PC-9 (cell line): ENCODE data around the gene RALGPS1. TPM values are rescaled to one million over a fixed set of nuclear protein-coding genes. Genes with fewer than 3 reads are reported as not detected.

Source experiments
- BruUV-seq: library from RNA; stranded (reverse); fragments of 400-500 nt; replicated peaks from 2 replicates; lab custom pipeline; 2021; lab: Mats Ljungman, UMichigan
- CTCF ChIA-PET: fragments of 300-600 bp; sonication (Branson Sonifier 250); formaldehyde crosslinking; loops from one replicate; lab custom pipeline; 2022; ENCODE audit warnings: antibody characterized with exemption; lab: Charles Lee
- POLR2A ChIA-PET: fragments of 300-600 bp; sonication (Branson Sonifier 250); formaldehyde crosslinking; loops from one replicate; lab custom pipeline; 2022; ENCODE audit warnings: antibody characterized with exemption; ENCODE audit not compliant: unreplicated experiment; lab: Charles Lee
- DNase-seq, 2 experiments: peaks; one replicate each; pipeline versions ENCODE4 v3.0.0 to v3.0.0-alpha.2; 2015 to 2022; ENCODE audit warnings: mixed read lengths in 1 of 2
- H2AFZ ChIP-seq: fragments of 200-600 bp; sonication (generic); 2 replicates; pipeline ENCODE4 v1.8.1; 2017; ENCODE audit warnings: antibody characterized with exemption
- H3F3A ChIP-seq: fragments of 200-600 bp; sonication (generic); 2 replicates; pipeline ENCODE4 v1.8.1; 2017; ENCODE audit warnings: antibody characterized with exemption, mild to moderate bottlenecking, low read depth; ENCODE audit not compliant: insufficient read depth
- H3K27ac ChIP-seq: fragments of 200-600 bp; sonication (generic); 2 replicates; pipeline ENCODE4 v1.6.1; 2016; ENCODE audit warnings: mixed run types
- H3K27me3 ChIP-seq: fragments of 200-600 bp; sonication (generic); 2 replicates; pipeline ENCODE4 v1.6.1; 2016; ENCODE audit warnings: low read depth, mixed run types; ENCODE audit not compliant: insufficient read depth
- H3K36me3 ChIP-seq: fragments of 200-600 bp; sonication (generic); 2 replicates; pipeline ENCODE4 v1.6.1; 2016; ENCODE audit warnings: low read depth, mixed run types
- H3K4me1 ChIP-seq: fragments of 200-600 bp; sonication (generic); replicated peaks from 2 replicates; pipeline ENCODE4 v1.6.1; 2016; ENCODE audit warnings: mixed run types; ENCODE audit not compliant: insufficient read depth
- H3K4me2 ChIP-seq: fragments of 200-600 bp; sonication (generic); 2 replicates; pipeline ENCODE4 v1.6.1; 2017; ENCODE audit warnings: mixed run types
- H3K4me3 ChIP-seq: fragments of 200-600 bp; sonication (generic); 2 replicates; pipeline ENCODE4 v1.6.1; 2016; ENCODE audit warnings: mixed run types
- H3K79me2 ChIP-seq: fragments of 200-600 bp; sonication (generic); 2 replicates; pipeline ENCODE4 v1.6.1; 2017; ENCODE audit warnings: low read depth, mixed run types
- H3K9me2 ChIP-seq: fragments of 200-600 bp; sonication (generic); 2 replicates; pipeline ENCODE4 v1.8.1; 2017; ENCODE audit warnings: mild to moderate bottlenecking; ENCODE audit not compliant: insufficient read depth
- H3K9me3 ChIP-seq: fragments of 200-600 bp; sonication (generic); 2 replicates; pipeline ENCODE4 v1.8.1; 2016; ENCODE audit warnings: low read depth; ENCODE audit not compliant: insufficient read depth
- H4K20me1 ChIP-seq: fragments of 200-600 bp; sonication (generic); 2 replicates; pipeline ENCODE4 v1.8.1; 2017; ENCODE audit not compliant: insufficient read depth
- CTCF ChIP-seq: fragments of 200-600 bp; sonication (generic); conservative IDR thresholded peaks from 2 replicates; pipeline ENCODE4 v1.6.1; 2017; ENCODE audit warnings: mixed run types, antibody characterized with exemption, mild to moderate bottlenecking, moderate library complexity
- EZH2 ChIP-seq: fragments of 200-600 bp; sonication (generic); IDR thresholded peaks from 2 replicates; pipeline ENCODE4 v1.8.0; 2017; ENCODE audit warnings: antibody characterized with exemption, low read depth
- intact Hi-C: fragments of 100-400 bp; cut with micrococcal nuclease; formaldehyde crosslinking; loops from one replicate; pipeline ENCODE4 v1.10.0; 2022; ENCODE audit not compliant: unreplicated experiment
- total RNA-seq: library from RNA; stranded (reverse); gene quantifications from 2 replicates; pipeline ENCODE4 v1.2.3, GENCODE V29; 2021

Gene RALGPS1
- total RNA-seq, 1 experiment from 2014 or later, result 23.3 TPM

GRCh38 chr9:127102788-127103187 lies 188.2 kb downstream of the RALGPS1 start:
- no peaks in the 10 kb centered on the region for H3F3A ChIP-seq
- ChIA-PET POLR2A (no interaction called here), CTCF (no interaction called here)
- no peak overlapping the region for H3K4me3 ChIP-seq
- H3K27ac ChIP-seq, result no peak overlapping the region
- no TSS peak for BruUV-seq
- no peaks in the 10 kb centered on the region for H3K79me2 ChIP-seq
- no peaks in the 10 kb centered on the region for H3K27me3 ChIP-seq
- no peak overlapping the region for H2AFZ ChIP-seq
- H3K36me3 ChIP-seq, result no peaks in the 10 kb centered on the region
- no peak overlapping the region for H3K4me2 ChIP-seq
- intact Hi-C loops, result no loop called here
- TF ChIP-seq CTCF (no peak), EZH2 (no peak)
- no peaks in the 10 kb centered on the region for H3K9me2 ChIP-seq
- H4K20me1 ChIP-seq, result no peaks in the 10 kb centered on the region
- DNase-seq, result no peak
- no peaks in the 10 kb centered on the region for H3K9me3 ChIP-seq
- peaks cover 4% of the 10 kb centered on the region for H3K4me1 ChIP-seq

- TF ChIP-seq CTCF (no peak), EZH2 (no peak)
- intact Hi-C loops, result no loop called here
- Histone ChIP-seq H3K27me3 (no peaks in the 10 kb centered on the region), H3K36me3 (no peaks in the 10 kb centered on the region), H3K79me2 (no peaks in the 10 kb centered on the region), H3K4me2 (no peak overlapping the region), H3K9me2 (no peaks in the 10 kb centered on the region), H3K27ac (no peak overlapping the region), H3F3A (no peaks in the 10 kb centered on the region), H2AFZ (no peak overlapping the region), H4K20me1 (no peaks in the 10 kb centered on the region), H3K9me3 (no peaks in the 10 kb centered on the region), H3K4me1 (peaks cover 4% of the 10 kb centered on the region), H3K4me3 (no peak overlapping the region)
- DNase-seq, result no peak
- ChIA-PET CTCF (no interaction called here), POLR2A (interaction anchor here (0.5 to 0.6 kb wide), 2 partner anchors 271 to 661 kb away, joined by 3 to 6 read pairs; no protein-coding TSS in a partner anchor)
- no TSS peak for BruUV-seq
Observed at GRCh38 chr9:127104581-127105311, 190.2 kb downstream of the RALGPS1 start.

GRCh38 chr9:127105805-127106465 lies 191.4 kb downstream of the RALGPS1 start:
- DNase-seq, result no peak
- H3K36me3 ChIP-seq, result no peaks in the 10 kb centered on the region
- no peak for TF ChIP-seq CTCF
- no peak for TF ChIP-seq EZH2
- H3K4me2 ChIP-seq, result no peak overlapping the region
- H3K79me2 ChIP-seq, result no peaks in the 10 kb centered on the region
- intact Hi-C loops, result no loop called here
- no peaks in the 10 kb centered on the region for H3K27me3 ChIP-seq
- no peaks in the 10 kb centered on the region for H3F3A ChIP-seq
- ChIA-PET CTCF (no interaction called here), POLR2A (no interaction called here)
- H3K9me3 ChIP-seq, result no peaks in the 10 kb centered on the region
- no peaks in the 10 kb centered on the region for H4K20me1 ChIP-seq
- BruUV-seq, result no TSS peak
- no peak overlapping the region for H3K27ac ChIP-seq
- no peak overlapping the region for H3K4me3 ChIP-seq
- peaks cover 4% of the 10 kb centered on the region for H3K4me1 ChIP-seq
- no peaks in the 10 kb centered on the region for H3K9me2 ChIP-seq
- no peak overlapping the region for H2AFZ ChIP-seq
